ENCODE results near the gene PRSS36.

GRCh38 chr16:31112711-31113110 is 37.2 kb downstream of the PRSS36 start:
- no peak for TF ChIP-seq CTCF (IDR thresholded peaks at IDR 0.05; ENCODE audit: insufficient read depth, low read length)
- no peak for TF ChIP-seq SPI1 (IDR thresholded peaks at IDR 0.05; ENCODE audit: borderline replicate concordance, low read depth)
- TF ChIP-seq POLR2AphosphoS5 (IDR thresholded peaks at IDR 0.05; ENCODE audit: low read depth), result no peak

Measured in HL-60 (cell line).